Prostate gland (tissue), 2 donors: ENCODE measurements around the gene LRP11. TPM values are rescaled to one million over a fixed set of nuclear protein-coding genes. Genes with fewer than 3 reads are reported as not detected.

ENCODE experiments used
- DNase-seq: peaks from one replicate; pipeline ENCODE4 v3.0.0-alpha.2; 2019; ENCODE audit warnings: low spot score
- H3K27ac ChIP-seq, 2 donors: fragments of 200-600 bp; sonication (generic); 2 replicates each; pipeline ENCODE4 v1.5.1; 2017 to 2019
- H3K27me3 ChIP-seq: fragments of 200-600 bp; sonication (generic); replicated peaks from 2 replicates; pipeline ENCODE4 v1.5.1; 2019; ENCODE audit not compliant: insufficient read depth
- H3K36me3 ChIP-seq, 2 donors: fragments of 200-600 bp; sonication (generic); 1 replicate in 1 of 2; 2 replicates in 1 of 2; pipeline versions ENCODE4 v1.5.1 to v1.8.1; 2017 to 2019
- H3K4me1 ChIP-seq: fragments of 200-600 bp; sonication (generic); replicated peaks from 2 replicates; pipeline ENCODE4 v1.5.1; 2019
- H3K4me3 ChIP-seq, 2 donors: fragments of 200-600 bp; sonication (generic); 2 replicates each; pipeline ENCODE4 v1.5.1; 2017 to 2019
- H3K9me3 ChIP-seq: fragments of 200-600 bp; sonication (generic); 2 replicates; pipeline ENCODE4 v1.5.1; 2017
- CTCF ChIP-seq, 4 experiments: fragments of 200-600 bp in 2 of 4; fragments of 450-650 bp in 2 of 4; sonication (generic) in 2 of 4; IDR thresholded peaks; 1 replicate in 3 of 4; 2 replicates in 1 of 4; pipeline ENCODE4 v1.5.1; 2016 to 2019; ENCODE audit warnings: antibody characterized with exemption in 4 of 4, mild to moderate bottlenecking in 2 of 4, moderate library complexity in 2 of 4
- POLR2A ChIP-seq: fragments of 450-650 bp; IDR thresholded peaks from one replicate; pipeline ENCODE4 v1.6.1; 2016; ENCODE audit warnings: antibody characterized with exemption, mild to moderate bottlenecking
- POLR2AphosphoS5 ChIP-seq: sonication (generic); formaldehyde crosslinking; IDR thresholded peaks from one replicate; pipeline ENCODE4 v1.6.1; 2017; ENCODE audit warnings: antibody characterized with exemption
- WGBS: methylation state at CpG from one replicate; pipeline ENCODE4 v1.1.5; 2018; 5-methylcytosine and 5-hydroxymethylcytosine counted together
- intact Hi-C: fragments of 100-400 bp; cut with DNase I; formaldehyde crosslinking; loops from one replicate; pipeline ENCODE4 v1.14.2; 2022
- total RNA-seq, 2 donors: library from RNA; depleted of rRNA; stranded (reverse); fragments of >200 nt; gene quantifications; one replicate each; pipeline ENCODE4 v1.1.0, GENCODE V29; 2016

The LRP11 gene
- total RNA-seq, 2 donors from 2014 or later: 52.7 to 76.3 TPM

GRCh38 chr6:149888659-149889058 is 24.5 kb upstream of the LRP11 start:
- TF ChIP-seq POLR2A (no peak), POLR2AphosphoS5 (no peak), CTCF (IDR thresholded peaks at IDR 0.05) (no peak)
- H3K9me3 ChIP-seq: no peaks in the 10 kb centered on the region
- H3K4me3 ChIP-seq: no peak overlapping the region
- 55% methylated on average over 1 of the region's 1 CpG for WGBS
- H3K27me3 ChIP-seq: no peaks in the 10 kb centered on the region
- intact Hi-C loops: no loop called here
- H3K36me3 ChIP-seq: no peaks in the 10 kb centered on the region
- DNase-seq: no peak
- no peak overlapping the region for H3K27ac ChIP-seq
- no peaks in the 10 kb centered on the region for H3K4me1 ChIP-seq

GRCh38 chr6:149888093-149888492 is 23.9 kb upstream of the LRP11 start:
- DNase-seq: no peak
- Histone ChIP-seq H3K4me3 (no peak overlapping the region), H3K27me3 (no peaks in the 10 kb centered on the region), H3K4me1 (no peaks in the 10 kb centered on the region), H3K9me3 (no peaks in the 10 kb centered on the region), H3K36me3 (no peaks in the 10 kb centered on the region), H3K27ac (no peak overlapping the region)
- TF ChIP-seq CTCF (IDR thresholded peaks at IDR 0.05): no peak
- TF ChIP-seq POLR2AphosphoS5: no peak
- TF ChIP-seq POLR2A: no peak
- 78% methylated on average over 9 of the region's 9 CpGs for WGBS
- intact Hi-C loops: no loop called here

GRCh38 chr6:149887343-149887742 is 23.2 kb upstream of the LRP11 start:
- H3K9me3 ChIP-seq: no peaks in the 10 kb centered on the region
- no peak for DNase-seq
- H3K27ac ChIP-seq: no peak overlapping the region
- 80% methylated on average over 3 of the region's 3 CpGs for WGBS
- no peak overlapping the region for H3K4me3 ChIP-seq
- TF ChIP-seq POLR2AphosphoS5: no peak
- no peak for TF ChIP-seq POLR2A
- TF ChIP-seq CTCF (IDR thresholded peaks at IDR 0.05): no peak
- intact Hi-C loops: no loop called here
- no peaks in the 10 kb centered on the region for H3K4me1 ChIP-seq
- H3K27me3 ChIP-seq: no peaks in the 10 kb centered on the region
- H3K36me3 ChIP-seq: no peaks in the 10 kb centered on the region

- H3K36me3 ChIP-seq: no peaks in the 10 kb centered on the region
- DNase-seq: no peak
- H3K27me3 ChIP-seq: no peaks in the 10 kb centered on the region
- 80% methylated on average over 3 of the region's 3 CpGs for WGBS
- H3K4me3 ChIP-seq: no peak overlapping the region
- no peaks in the 10 kb centered on the region for H3K4me1 ChIP-seq
- intact Hi-C loops: no loop called here
- H3K27ac ChIP-seq: no peak overlapping the region
- H3K9me3 ChIP-seq: no peaks in the 10 kb centered on the region
- TF ChIP-seq POLR2A (no peak), POLR2AphosphoS5 (no peak)
These were observed 21.7 kb upstream of the LRP11 start for GRCh38 chr6:149885888-149886287.

- 71% methylated on average over 7 of the region's 7 CpGs for WGBS
- DNase-seq: no peak
- H3K9me3 ChIP-seq: no peaks in the 10 kb centered on the region
- TF ChIP-seq POLR2AphosphoS5 (no peak), CTCF (IDR thresholded peaks at IDR 0.05) (no peak), POLR2A (no peak)
- intact Hi-C loops: no loop called here
- H3K36me3 ChIP-seq: no peaks in the 10 kb centered on the region
- no peaks in the 10 kb centered on the region for H3K4me1 ChIP-seq
- H3K4me3 ChIP-seq: no peak overlapping the region
- no peak overlapping the region for H3K27ac ChIP-seq
- H3K27me3 ChIP-seq: no peaks in the 10 kb centered on the region
These were observed 20.5 kb upstream of the LRP11 start for GRCh38 chr6:149884617-149885016.
